Muscle of leg (tissue), 9 donors: ENCODE results near the gene INO80C. TPM values are rescaled to one million over a fixed set of nuclear protein-coding genes. Genes with fewer than 3 reads are reported as not detected.

Experiments used
- polyA plus RNA-seq, 8 donors: library from polyadenylated mRNA; unstranded; fragments of 120-200 nt; gene quantifications; one replicate each; pipeline versions ENCODE4 v1.2.1 to v1.2.3, GENCODE V29; 2013; ENCODE audit warnings: inconsistent platforms in 1 of 8, low replicate concordance in 1 of 8; ENCODE audit not compliant: insufficient read length in 8 of 8, insufficient read depth in 1 of 8
- total RNA-seq: library from RNA; stranded (reverse); fragments of 120-200 nt; gene quantifications from one replicate; pipeline ENCODE4 v1.2.4, GENCODE V29; 2013

INO80C gene
- total and polyA plus RNA-seq, 9 donors = 5.4 to 33.4 (median 24.8) TPM

Other genes with a start within 250 kb of the INO80C start
- 18.8 TPM for gene ZSCAN30, start 207.7 kb downstream of the INO80C start, total RNA-seq
- 10 to 100 TPM; 14.7 to 37.3 (median 21.1) TPM for gene ZSCAN30, start 207.7 kb downstream of the INO80C start, polyA plus RNA-seq
- 30.9 TPM for gene ZNF24, start 153.5 kb downstream of the INO80C start, total RNA-seq
- 10 to 100 TPM; 23.4 to 36.5 (median 31.6) TPM for gene ZNF24, start 153.5 kb downstream of the INO80C start, polyA plus RNA-seq
- gene ZNF396, start 120.6 kb downstream of the INO80C start, total RNA-seq = 1.3 TPM
- 1 to 10 TPM in 4 of 8 donors, under 1 TPM in 4; 0.58 to 1.5 (median 1.1) TPM for gene ZNF396, start 120.6 kb downstream of the INO80C start, polyA plus RNA-seq
- 96.6 TPM for gene GALNT1, start 83.8 kb upstream of the INO80C start, total RNA-seq
- 10 to 100 TPM; 61.7 to 79.9 (median 76.9) TPM for gene GALNT1, start 83.8 kb upstream of the INO80C start, polyA plus RNA-seq